Stromal cell of bone marrow (primary cell): ENCODE data around the gene ALG5.

ENCODE experiments used
- DNase-seq: peaks from one replicate; pipeline ENCODE4 v3.0.0-alpha.2; 2012; ENCODE audit warnings: low read depth

Gene ALG5

GRCh38 chr13:36915896-36916640, 83.1 kb downstream of the ALG5 start:
- DNase-seq = no peak

- no peak for DNase-seq
These were observed 84.0 kb downstream of the ALG5 start for GRCh38 chr13:36915106-36915505.

GRCh38 chr13:36914648-36915047, 84.5 kb downstream of the ALG5 start:
- DNase-seq = no peak

- DNase-seq = no peak
These were observed 85.7 kb downstream of the ALG5 start for GRCh38 chr13:36913463-36913862.

GRCh38 chr13:36912973-36913372, 86.2 kb downstream of the ALG5 start:
- DNase-seq = no peak

- DNase-seq = no peak
These were observed 86.8 kb downstream of the ALG5 start for GRCh38 chr13:36912369-36912768.

GRCh38 chr13:36910545-36910944, 88.6 kb downstream of the ALG5 start:
- DNase-seq = no peak

GRCh38 chr13:36907821-36908220, 91.3 kb downstream of the ALG5 start:
- DNase-seq = no peak

GRCh38 chr13:36907266-36907665, 91.9 kb downstream of the ALG5 start:
- no peak for DNase-seq

- no peak for DNase-seq
These were observed 93.2 kb downstream of the ALG5 start for GRCh38 chr13:36905944-36906343.

GRCh38 chr13:36903925-36904595, 95.1 kb downstream of the ALG5 start:
- DNase-seq = no peak
